HG03354 (cell line): ENCODE measurements around the gene C3orf20.
"Not testable (repeated sequence)": the region's sequence is repeated elsewhere in the genome, so short reads cannot be mapped to it uniquely, and the experiment has no call there.

Experiments used
- ATAC-seq: cut with Tn5 transposase; IDR thresholded peaks from one replicate; pipeline ENCODE4 v1.9.1; 2021; ENCODE audit warnings: mild to moderate bottlenecking; ENCODE audit not compliant: unreplicated experiment, poor library complexity, severe bottlenecking

Gene C3orf20

GRCh38 chr3:14804835-14805780 is 130.2 kb downstream of the C3orf20 start:
- no peak for ATAC-seq

DNA sequence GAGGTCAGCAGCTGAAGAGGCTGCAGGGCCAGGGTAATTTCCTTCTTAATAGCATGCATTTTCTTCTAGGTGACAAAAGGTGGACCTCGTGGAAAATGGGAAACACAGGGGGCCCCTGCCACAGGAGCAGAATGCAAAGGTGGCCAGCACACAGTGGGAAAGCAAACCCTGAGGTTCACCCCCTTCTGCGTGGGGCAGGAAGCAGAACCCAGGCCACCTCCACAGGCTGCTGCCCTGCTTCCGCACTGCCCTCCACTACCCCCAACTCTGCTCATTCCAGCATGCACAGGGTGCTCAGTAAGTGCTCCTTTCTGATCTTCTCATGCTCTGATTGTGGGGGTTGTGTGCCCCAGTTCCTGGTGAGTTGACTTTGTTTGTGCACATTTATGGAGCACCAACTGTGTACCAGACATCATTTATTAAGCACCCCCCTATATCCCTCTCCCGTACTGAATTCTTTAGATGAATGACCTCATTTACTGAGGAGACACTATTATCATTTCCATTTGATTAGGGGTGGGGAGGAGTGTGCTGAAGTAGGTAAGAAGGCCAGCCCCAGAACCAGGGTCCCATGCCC is 131.1 kb downstream of the C3orf20 start:
- ATAC-seq, result no peak

DNA sequence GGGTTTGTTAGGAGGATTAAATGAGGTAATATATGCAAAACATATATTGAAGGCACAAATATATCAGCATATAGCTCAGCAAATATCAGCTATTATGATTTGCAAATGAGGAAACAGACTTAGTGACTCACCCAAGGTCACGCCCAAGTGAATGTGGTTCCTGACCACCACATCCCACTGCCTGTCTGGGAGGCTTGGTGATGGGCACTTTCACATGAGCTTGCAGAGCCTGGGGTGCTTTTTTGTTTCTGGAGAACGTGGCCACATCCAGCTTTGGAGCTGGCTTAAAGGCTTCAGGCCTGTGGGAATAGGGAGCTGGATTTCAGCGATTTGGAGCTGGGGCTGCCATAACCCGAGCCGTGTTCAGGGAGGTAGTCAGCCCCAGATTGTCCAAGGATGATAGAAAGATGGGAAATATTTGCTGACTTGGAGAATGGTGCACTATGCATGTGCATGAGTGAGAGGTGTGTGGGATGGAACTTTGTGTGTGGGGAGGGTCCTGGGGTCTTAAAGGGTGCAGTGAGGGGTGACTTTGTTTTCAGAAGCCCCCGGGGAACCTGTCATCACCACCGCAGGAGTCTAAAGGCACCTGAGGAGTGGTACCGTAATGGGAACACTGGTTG is 131.8 kb downstream of the C3orf20 start:
- no peak for ATAC-seq

DNA sequence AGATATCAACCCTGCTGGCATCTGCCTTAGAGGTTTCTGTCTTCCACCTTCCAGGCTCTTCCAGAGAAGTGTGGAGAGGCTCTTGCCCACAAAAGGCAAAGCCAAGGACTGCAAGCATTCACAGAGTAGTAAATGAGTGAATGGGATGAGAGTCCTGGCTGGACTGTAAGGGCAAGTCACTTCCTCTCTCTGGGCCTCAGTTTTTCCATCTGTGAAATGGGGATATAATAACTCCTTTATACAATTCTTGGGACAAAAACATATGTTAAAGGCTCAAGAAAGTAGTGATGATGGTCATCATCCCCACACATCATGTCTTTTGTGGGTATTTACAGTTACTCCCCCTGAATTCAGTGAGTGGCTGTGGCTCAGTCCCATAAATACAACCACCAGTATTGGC is 133.1 kb downstream of the C3orf20 start:
- ATAC-seq, result no peak

DNA sequence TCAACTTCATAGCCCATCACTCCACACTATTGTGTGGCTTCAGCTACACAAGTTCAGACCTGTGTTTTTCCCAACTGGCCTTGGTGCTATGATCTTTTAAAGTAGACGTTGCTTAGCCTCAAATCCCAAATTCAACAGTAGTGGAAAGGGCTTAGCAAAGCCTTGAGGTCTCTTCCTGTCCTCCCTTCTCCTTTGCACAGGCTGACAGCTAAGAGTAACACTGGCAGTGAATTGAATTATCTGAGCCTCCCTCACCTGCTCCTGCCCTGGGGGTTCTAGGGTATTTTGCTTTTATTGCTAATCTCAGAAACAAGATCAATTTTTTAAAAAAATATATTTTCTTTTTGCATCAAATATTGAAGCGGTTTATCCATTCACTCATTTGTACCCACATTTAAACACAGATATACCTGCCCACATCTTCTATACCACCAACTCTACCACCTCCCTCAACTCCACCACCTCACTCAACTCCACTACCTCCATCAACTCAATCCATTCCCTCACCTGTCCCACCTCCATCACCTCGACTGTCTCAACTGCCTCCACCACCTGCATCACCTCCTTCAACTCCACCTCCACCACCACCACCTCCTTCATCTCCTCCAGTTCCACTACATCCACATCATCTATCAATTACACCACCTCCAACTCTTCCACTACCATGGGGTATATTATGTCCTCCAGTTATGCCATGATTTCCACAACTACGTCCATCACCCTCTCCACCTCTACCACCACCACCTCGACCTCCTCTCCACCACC is 133.7 kb downstream of the C3orf20 start:
- no peak for ATAC-seq

DNA sequence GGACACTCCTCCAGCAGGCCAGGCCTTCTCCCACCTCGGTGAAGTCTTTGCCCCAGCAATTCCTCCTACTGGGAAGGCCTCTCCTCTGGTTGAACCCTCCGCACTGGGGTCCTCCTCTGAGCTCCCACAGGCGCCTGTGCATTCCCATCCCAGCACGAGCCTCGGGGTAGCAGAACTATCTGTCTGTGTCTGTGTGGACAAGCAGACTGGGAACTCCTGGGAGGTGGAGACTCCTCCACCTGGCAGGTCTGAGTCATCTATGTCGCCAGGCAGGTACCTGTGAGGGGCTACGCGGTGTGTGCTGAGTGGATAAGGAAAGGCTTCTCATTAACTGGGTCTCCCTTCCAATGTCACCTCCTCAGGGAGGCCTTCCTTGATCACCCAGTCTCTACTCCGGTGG is 134.7 kb downstream of the C3orf20 start:
- ATAC-seq, result not testable (repeated sequence)

GRCh38 chr3:14810070-14810791 is 135.3 kb downstream of the C3orf20 start:
- no peak for ATAC-seq

- ATAC-seq, result no peak
Measured at GRCh38 chr3:14810801-14811661, 136.1 kb downstream of the C3orf20 start.

- ATAC-seq, result no peak
Measured at GRCh38 chr3:14811684-14812083, 136.7 kb downstream of the C3orf20 start.

GRCh38 chr3:14812196-14812790 is 137.4 kb downstream of the C3orf20 start:
- ATAC-seq, result no peak

DNA sequence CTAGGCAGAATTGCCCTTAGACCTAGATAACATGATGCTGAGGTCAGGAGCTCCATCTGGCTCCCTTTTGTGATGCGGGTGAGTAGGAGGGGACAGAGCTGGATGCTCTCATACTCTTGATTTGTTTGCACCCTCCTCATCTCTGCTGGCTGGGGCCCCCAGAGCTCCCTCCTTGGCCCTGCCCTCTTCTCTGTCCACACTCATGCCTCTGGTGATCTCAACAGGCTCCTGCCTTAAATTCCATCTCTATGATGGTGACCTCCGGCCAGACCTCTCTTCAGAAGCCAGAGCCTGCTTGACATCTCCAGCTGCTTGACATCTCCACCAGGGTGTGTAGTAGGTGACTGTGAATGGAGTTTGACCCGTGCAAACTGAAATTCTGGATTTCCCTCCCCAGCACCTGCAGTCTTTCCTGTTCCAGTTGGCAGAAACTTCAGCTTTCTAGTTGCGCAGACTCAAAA is 139.5 kb downstream of the C3orf20 start:
- ATAC-seq, result no peak

- ATAC-seq, result no peak
Measured at GRCh38 chr3:14816359-14816758, 141.4 kb downstream of the C3orf20 start.

- ATAC-seq, result no peak
Measured at GRCh38 chr3:14818804-14819500, 144.0 kb downstream of the C3orf20 start, which contains the start of gene FGD5. FGD5 (plus strand) TSS chr3:14818962; CDS start chr3:14819072, 110 bp downstream.

- ATAC-seq, result no peak
Measured at GRCh38 chr3:14819671-14820070, 144.7 kb downstream of the C3orf20 start.

- ATAC-seq, result no peak
Measured at GRCh38 chr3:14820156-14820555, 145.2 kb downstream of the C3orf20 start.

DNA sequence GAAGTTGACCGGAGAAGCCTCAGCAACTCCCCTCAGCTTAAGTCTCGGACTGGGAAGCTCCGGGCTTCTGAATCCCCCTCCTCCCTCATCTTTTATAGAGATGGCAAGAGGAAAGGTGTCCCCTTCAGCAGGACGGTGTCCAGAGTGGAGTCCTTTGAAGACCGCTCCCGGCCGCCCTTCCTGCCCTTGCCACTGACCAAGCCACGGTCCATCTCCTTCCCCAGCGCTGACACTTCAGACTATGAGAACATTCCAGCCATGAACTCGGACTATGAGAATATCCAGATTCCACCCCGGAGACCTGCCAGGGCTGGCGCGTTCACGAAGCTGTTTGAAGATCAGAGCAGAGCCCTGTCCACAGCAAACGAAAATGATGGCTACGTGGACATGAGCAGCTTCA is 146.2 kb downstream of the C3orf20 start:
- ATAC-seq, result no peak

GRCh38 chr3:14822134-14822533 is 147.2 kb downstream of the C3orf20 start:
- ATAC-seq, result no peak
